Parathyroid adenoma (tissue), 2 donors: Measurements from ENCODE around the gene NALCN.

Source experiments
- H2AFZ ChIP-seq: fragments of 300-600 bp; sonication (generic); one replicate; pipeline ENCODE4 v1.7.0; 2017; ENCODE audit warnings: antibody characterized with exemption, mild to moderate bottlenecking
- H3K27ac ChIP-seq: fragments of 300-600 bp; sonication (generic); one replicate; pipeline ENCODE4 v1.7.0; 2017
- H3K27me3 ChIP-seq: fragments of 300-600 bp; sonication (generic); one replicate; pipeline ENCODE4 v1.7.0; 2017; ENCODE audit warnings: low read length; ENCODE audit not compliant: control insufficient read depth, insufficient read depth
- H3K36me3 ChIP-seq: fragments of 300-600 bp; sonication (generic); one replicate; pipeline ENCODE4 v1.7.0; 2017; ENCODE audit warnings: low read length; ENCODE audit not compliant: control insufficient read depth, insufficient read depth
- H3K4me1 ChIP-seq: fragments of 300-600 bp; sonication (generic); one replicate; pipeline ENCODE4 v1.7.0; 2017; ENCODE audit warnings: control low read depth
- H3K4me2 ChIP-seq: fragments of 300-600 bp; sonication (generic); one replicate; pipeline ENCODE4 v1.7.0; 2017; ENCODE audit warnings: low read length
- H3K4me3 ChIP-seq: fragments of 300-600 bp; sonication (generic); one replicate; pipeline ENCODE4 v1.7.0; 2017; ENCODE audit warnings: low read depth, low read length
- H3K79me2 ChIP-seq: fragments of 300-600 bp; sonication (generic); one replicate; pipeline ENCODE4 v1.7.0; 2017; ENCODE audit warnings: control low read depth
- H3K9ac ChIP-seq: fragments of 300-600 bp; sonication (generic); one replicate; pipeline ENCODE4 v1.7.0; 2017; ENCODE audit warnings: mild to moderate bottlenecking
- H3K9me3 ChIP-seq: fragments of 300-600 bp; sonication (generic); one replicate; pipeline ENCODE4 v1.7.0; 2017; ENCODE audit warnings: low read length; ENCODE audit not compliant: control insufficient read depth
- TF ChIP-seq, protein P1 (sequence below): fragments of 300-600 bp; sonication (generic); IDR thresholded peaks from one replicate; pipeline ENCODE4 v1.7.0; 2017; ENCODE audit warnings: antibody characterized with exemption, mild to moderate bottlenecking
- donor health status: primary hyperparathyroidism.

NALCN gene

DNA sequence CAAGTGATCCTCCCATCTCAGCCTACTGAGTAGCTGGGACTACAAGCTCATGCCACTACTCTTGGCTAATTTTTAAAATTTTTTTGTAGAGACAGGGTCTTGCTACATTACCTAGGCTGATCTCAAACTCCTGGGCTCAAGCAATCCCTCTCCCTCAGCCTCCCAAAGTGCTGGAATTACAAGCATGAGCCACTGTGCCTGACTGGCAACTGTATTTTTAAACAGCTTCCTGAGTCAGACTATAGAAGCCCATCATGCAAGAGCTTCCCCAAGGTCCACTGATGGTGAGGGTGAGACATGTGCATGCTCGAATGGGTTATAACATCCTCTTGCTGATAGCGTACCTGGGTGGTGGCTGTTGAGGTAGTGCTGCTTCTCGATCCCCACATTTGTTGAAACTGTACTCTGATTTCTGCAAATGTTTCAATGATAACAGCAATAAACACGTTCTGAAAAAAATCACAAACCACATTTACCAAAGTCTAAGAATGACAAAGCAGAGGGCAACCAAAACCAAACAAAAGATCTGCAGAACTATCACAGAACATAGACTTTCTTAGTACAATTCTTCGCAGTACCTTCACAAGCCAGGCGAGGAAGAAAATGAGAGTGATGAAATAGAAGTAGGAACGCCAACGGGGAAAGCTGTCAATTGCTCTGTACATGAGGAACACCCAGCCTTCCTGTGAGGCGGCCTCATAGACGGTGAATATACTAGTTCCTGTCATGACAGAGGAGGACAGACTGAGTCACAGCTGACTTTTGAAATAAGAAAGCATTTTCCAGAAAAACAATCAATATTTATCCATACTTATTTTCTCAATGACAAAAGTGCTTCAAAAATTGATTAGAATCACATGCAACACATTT lies 124.4 kb downstream of the NALCN start:
- Histone ChIP-seq H2AFZ (no peak overlapping the region), H3K79me2 (no peaks in the 10 kb centered on the region), H3K4me3 (no peak overlapping the region), H3K27ac (no peak overlapping the region), H3K36me3 (no peaks in the 10 kb centered on the region), H3K9ac (no peak overlapping the region), H3K4me1 (no peaks in the 10 kb centered on the region), H3K27me3 (no peaks in the 10 kb centered on the region), H3K4me2 (no peak overlapping the region), H3K9me3 (no peaks in the 10 kb centered on the region)
- TF ChIP-seq, protein P1, sequence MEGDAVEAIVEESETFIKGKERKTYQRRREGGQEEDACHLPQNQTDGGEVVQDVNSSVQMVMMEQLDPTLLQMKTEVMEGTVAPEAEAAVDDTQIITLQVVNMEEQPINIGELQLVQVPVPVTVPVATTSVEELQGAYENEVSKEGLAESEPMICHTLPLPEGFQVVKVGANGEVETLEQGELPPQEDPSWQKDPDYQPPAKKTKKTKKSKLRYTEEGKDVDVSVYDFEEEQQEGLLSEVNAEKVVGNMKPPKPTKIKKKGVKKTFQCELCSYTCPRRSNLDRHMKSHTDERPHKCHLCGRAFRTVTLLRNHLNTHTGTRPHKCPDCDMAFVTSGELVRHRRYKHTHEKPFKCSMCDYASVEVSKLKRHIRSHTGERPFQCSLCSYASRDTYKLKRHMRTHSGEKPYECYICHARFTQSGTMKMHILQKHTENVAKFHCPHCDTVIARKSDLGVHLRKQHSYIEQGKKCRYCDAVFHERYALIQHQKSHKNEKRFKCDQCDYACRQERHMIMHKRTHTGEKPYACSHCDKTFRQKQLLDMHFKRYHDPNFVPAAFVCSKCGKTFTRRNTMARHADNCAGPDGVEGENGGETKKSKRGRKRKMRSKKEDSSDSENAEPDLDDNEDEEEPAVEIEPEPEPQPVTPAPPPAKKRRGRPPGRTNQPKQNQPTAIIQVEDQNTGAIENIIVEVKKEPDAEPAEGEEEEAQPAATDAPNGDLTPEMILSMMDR = no peak

- no peaks in the 10 kb centered on the region for H3K36me3 ChIP-seq
- H3K4me1 ChIP-seq = no peaks in the 10 kb centered on the region
- no peaks in the 10 kb centered on the region for H3K27me3 ChIP-seq
- no peak overlapping the region for H3K27ac ChIP-seq
- no peaks in the 10 kb centered on the region for H3K79me2 ChIP-seq
- no peak overlapping the region for H2AFZ ChIP-seq
- H3K4me2 ChIP-seq = no peak overlapping the region
- no peaks in the 10 kb centered on the region for H3K9me3 ChIP-seq
- H3K9ac ChIP-seq = no peak overlapping the region
- H3K4me3 ChIP-seq = no peak overlapping the region
- TF ChIP-seq, protein P1 = no peak
These were observed 125.1 kb downstream of the NALCN start for GRCh38 chr13:101291206-101291605.

DNA sequence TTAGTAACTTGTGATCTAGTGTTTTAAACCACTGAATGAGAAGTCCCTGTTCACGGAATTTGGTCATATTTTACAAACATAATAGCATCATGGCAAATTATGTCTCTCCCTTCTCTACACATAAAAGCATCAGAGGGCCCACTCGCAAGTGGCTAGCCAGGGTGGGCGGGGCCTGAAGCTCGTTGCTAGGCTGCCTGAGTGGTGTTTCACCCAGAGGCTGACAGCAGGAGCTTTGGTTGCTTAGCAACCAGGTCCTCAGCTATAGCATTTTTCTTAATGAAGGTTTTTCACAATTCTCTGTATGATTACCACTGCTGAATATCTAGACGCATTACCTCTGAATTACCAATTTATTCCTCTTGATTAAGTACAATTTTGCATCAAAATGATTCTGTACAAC lies 126.5 kb downstream of the NALCN start:
- Histone ChIP-seq H3K9ac (no peak overlapping the region), H3K27ac (no peak overlapping the region), H3K4me2 (no peak overlapping the region), H3K79me2 (no peaks in the 10 kb centered on the region), H3K36me3 (no peaks in the 10 kb centered on the region), H3K4me3 (no peak overlapping the region), H2AFZ (no peak overlapping the region), H3K4me1 (no peaks in the 10 kb centered on the region), H3K9me3 (no peaks in the 10 kb centered on the region), H3K27me3 (no peaks in the 10 kb centered on the region)
- TF ChIP-seq, protein P1 = no peak

DNA sequence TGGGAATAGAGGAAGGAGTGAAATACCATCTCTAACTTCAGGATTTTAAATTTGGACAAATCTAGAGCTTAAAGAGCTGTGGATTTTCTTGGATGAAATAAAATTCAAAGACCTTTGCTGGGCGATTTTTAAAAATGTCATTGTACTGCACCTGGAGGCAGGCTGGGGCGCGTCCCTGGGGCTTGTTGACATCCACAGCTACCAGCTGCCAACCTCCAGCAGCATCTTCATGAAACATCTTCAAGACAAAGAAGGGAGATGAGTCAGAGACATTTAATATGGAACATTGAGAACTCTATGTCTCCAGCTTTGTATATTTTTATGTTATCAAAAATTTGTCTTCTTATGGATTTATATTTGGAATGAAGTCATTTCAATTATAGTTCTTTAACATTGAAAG lies 132.5 kb downstream of the NALCN start:
- Histone ChIP-seq H3K4me3 (no peak overlapping the region), H3K4me1 (no peaks in the 10 kb centered on the region), H3K27me3 (no peaks in the 10 kb centered on the region), H2AFZ (no peak overlapping the region), H3K36me3 (no peaks in the 10 kb centered on the region), H3K27ac (no peak overlapping the region), H3K9ac (no peak overlapping the region), H3K9me3 (no peaks in the 10 kb centered on the region), H3K79me2 (no peaks in the 10 kb centered on the region), H3K4me2 (no peak overlapping the region)
- TF ChIP-seq, protein P1 = no peak

DNA sequence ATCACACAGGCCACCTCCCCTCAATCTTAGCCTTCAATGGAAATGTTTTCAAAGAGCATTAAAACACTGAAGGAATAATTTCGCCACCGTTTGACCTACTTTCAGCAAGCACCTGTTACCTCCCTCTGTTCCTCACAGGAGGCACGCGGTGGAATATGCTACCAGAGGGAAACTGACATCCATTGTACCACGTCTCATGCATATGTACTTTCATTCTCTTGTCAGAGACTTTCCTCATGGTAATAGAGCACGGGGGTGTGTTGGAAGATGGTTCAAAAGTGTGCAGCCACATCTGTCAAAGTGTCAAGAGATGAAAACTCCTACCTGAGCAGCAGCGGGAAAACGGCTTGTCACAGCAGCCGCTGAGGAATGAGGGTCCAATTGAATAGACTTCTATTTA lies 143.4 kb downstream of the NALCN start:
- no peak overlapping the region for H2AFZ ChIP-seq
- H3K27me3 ChIP-seq = no peaks in the 10 kb centered on the region
- H3K4me1 ChIP-seq = no peaks in the 10 kb centered on the region
- H3K4me3 ChIP-seq = no peak overlapping the region
- TF ChIP-seq, protein P1 = no peak
- H3K36me3 ChIP-seq = no peaks in the 10 kb centered on the region
- H3K9me3 ChIP-seq = no peaks in the 10 kb centered on the region
- no peak overlapping the region for H3K4me2 ChIP-seq
- no peaks in the 10 kb centered on the region for H3K79me2 ChIP-seq
- H3K27ac ChIP-seq = no peak overlapping the region
- H3K9ac ChIP-seq = no peak overlapping the region
